SW480 (cell line): ENCODE measurements around the gene DDN.
A peak's percentile ranks its signal among the peaks of the same experiment; 100 is the strongest.

Experiments used
- DNase-seq: peaks from one replicate; pipeline ENCODE4 v3.0.0-alpha.2; 2016; ENCODE audit warnings: low spot score

The DDN gene

GRCh38 chr12:48981757-48982157 lies 17.4 kb downstream of the DDN start:
- DNase-seq = no peak

GRCh38 chr12:48980953-48981756 lies 18.0 kb downstream of the DDN start:
- DNase-seq = no peak

DNA sequence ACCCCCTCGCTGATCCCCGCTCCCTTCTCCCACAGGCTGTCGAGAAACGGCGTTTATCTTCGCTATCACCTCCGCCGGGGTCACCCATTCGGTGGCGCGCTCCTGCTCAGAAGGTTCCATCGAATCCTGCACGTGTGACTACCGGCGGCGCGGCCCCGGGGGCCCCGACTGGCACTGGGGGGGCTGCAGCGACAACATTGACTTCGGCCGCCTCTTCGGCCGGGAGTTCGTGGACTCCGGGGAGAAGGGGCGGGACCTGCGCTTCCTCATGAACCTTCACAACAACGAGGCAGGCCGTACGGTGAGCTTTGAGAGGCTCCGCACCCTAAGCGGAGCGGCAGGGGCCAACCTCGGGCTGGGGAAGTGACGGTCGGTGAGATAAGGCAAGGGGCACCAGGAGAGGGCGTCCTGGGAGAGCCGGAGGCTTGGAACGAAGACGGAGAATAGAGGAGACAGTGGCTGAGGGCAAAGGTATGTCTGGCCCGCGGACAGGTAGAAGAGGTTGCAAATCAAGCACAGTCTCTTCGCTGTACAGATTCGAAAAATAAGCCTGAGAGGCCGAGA lies 18.7 kb downstream of the DDN start:
- no peak for DNase-seq

GRCh38 chr12:48979602-48980388 lies 19.4 kb downstream of the DDN start:
- DNase-seq = no peak

DNA sequence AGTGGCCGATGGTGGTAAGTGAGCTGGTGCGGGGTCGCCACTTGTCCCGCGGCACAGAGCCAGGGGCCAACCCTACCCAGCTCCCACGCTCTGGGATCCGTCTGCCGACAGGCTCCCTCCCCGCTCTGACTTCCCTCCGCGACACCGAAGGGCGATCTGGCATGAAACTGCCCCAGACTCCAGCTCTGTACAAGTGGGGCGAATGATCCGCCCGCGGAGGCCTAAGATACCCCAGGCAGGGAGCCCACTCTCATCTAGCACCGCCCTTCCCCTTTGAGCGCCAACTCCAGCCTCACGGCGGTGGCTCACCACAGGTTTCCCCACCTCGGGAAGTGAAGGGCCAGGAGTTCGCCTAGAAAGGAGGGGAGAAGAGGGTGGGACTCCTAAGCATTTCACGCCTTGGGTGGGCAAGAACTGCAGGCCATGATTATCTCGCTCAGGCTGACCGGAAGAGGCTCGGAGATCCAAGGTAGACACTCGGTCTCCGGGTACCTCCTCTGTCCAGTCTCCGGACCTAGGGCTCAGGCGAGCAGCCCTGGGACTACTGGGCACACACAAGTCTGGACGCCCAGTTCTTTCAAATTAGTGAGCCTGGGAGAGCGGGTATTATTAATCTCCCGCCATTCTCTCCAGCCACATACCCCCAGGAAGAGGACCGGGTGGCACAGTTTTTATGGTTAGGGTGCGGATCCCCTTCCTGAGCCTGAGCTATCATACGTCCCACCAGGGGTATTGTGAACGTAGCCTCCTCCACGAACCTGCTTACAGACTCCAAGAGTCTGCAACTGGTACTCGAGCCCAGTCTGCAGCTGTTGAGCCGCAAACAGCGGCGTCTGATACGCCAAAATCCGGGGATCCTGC lies 20.2 kb downstream of the DDN start:
- no peak for DNase-seq

GRCh38 chr12:48978291-48978740 lies 20.9 kb downstream of the DDN start, which contains the start of gene WNT1:
TSS of gene WNT1 (plus strand) at chr12:48978322. CDS start at chr12:48978651, 329 bp downstream.
- no peak for DNase-seq

DNA sequence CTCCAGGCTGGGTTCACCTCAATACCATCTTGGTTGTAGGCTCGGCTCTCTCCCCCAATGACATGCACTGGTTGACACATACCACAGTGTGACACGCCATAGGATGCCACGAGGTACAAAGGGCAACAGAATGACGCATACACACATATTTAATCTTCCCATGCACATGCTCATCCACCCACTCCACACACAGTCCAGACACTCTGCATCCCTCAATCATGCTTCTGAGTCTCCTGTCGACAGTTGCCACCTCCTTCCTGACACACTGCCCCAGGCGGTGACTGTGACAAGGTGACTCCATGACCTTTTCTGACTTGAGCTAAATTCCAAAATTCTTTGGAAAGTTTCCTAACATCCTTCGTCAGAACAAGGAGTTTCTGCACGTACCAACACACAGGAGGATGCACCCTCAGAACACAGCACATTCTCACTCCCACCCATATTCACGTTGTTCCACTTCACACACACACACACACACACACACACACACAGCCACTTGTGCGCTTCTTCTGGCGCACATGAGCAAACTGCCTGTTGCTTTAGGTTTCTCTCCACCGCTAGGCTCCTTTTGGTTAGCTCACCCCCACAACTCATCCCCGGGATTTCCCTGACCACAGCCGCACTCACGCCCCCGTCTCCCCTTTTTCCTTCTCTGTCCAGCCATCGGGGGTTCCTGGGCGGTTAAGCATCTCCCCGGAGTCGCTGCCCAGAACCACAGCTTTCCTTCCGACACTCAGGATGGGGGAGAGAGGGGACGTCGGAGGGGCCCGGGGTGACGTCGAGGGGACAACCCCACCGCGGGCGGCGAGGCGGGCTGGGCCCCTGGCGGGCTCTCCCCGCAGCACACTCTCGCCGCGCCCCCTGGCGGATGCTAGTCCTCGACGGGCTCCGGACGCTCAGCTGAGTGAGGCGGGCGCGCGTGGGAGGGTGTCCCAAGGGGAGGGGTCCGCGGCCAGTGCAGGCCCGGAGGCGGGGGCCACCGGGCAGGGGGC lies 21.6 kb downstream of the DDN start:
- DNase-seq = peak; percentile 87

DNA sequence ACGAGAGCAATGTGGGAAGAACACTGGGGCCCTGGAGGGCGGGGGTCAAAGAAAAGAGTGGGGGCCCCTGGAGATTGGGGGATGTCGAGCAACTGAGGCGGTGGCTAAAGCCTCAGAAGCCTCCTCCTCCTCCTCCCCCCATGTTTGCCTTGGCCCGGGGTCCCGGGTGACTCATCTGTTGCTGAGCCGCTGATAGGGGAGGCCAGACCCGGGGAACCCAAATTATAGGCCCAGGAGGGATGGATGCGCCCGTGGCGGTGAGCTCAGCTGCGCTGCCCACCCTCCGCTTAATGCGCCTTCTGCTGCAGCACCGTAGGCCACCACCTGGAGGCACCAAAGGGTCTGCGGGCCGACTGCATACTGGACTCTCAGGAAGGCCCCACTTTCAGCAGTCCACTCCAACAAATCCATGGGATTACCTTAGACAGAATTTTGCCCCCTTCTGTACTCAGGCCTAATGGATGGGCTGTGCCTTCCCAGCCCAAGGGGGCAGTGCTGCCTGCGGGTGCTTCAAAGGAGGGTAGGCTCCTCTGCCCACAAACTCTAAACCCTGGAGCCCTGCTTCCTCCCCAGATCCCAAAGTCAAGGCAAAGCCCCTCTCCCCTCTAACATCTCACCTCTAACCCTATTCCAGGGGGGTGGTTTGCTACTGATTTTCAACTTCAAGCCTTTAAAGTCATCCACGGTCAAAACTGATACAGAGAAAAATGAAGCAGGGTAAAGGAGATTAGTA lies 25.1 kb downstream of the DDN start:
- DNase-seq = no peak

GRCh38 chr12:48973531-48973930 lies 25.6 kb downstream of the DDN start:
- DNase-seq = no peak

DNA sequence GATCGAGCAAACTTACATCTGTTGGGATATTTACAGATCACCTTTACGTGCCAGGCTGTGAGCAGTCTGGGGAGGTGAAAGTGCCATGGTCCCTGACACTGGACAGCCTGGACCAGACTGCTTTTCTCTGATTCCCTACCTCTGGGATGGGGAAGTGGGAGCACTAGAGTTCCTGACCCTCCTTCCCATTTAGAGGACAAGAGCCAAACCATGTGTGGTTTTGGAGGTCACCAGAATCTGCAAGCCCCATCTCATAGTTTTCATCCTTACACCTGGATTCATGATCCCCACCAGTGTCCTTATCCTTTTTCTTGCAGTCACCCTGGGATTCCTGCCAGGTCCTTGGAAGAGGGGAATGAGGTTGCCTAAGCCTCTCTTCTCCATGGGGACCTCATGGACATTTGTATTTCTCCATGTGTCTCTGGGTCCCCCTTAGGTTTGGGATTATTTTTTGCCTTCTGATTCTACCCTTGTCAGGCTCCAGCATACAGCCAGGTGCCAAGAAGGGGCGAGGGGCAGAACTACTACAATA lies 26.2 kb downstream of the DDN start:
- no peak for DNase-seq

DNA sequence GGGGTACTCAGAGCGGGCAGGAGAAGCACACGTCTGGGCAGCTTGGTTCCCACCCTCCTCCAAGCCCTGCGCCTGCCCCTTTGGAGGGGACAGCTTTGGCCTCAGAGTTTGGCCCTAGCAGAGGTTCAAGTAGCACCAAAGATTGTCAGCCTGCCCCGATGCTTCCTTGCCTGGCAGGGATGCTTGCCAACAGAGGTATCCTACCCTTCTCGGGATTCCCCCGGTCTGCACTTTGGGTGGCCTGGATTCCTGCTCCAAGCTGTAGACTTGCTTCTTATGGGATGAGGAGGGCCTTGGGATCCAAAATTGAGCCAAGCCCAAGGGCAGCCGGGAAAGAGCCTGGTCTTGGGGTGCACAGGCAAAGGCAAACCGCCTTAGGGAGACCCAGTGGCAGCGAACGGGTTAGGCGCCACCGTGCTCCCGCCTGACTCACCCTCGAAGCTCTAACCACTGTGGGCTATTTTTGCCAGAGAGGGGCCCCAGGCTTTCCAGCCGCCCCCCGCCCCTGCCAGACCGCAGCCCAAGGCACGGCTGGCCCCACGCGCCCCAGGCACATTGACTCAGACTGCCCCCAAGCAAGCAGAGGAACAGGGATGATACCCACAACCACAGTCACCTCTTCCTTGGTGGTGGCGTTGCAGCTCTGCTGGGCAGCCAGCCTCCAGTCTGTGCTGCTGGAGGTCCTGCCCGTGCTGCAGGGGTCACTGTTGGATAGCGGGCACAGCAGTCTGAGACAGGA lies 26.8 kb downstream of the DDN start:
- DNase-seq = no peak

DNA sequence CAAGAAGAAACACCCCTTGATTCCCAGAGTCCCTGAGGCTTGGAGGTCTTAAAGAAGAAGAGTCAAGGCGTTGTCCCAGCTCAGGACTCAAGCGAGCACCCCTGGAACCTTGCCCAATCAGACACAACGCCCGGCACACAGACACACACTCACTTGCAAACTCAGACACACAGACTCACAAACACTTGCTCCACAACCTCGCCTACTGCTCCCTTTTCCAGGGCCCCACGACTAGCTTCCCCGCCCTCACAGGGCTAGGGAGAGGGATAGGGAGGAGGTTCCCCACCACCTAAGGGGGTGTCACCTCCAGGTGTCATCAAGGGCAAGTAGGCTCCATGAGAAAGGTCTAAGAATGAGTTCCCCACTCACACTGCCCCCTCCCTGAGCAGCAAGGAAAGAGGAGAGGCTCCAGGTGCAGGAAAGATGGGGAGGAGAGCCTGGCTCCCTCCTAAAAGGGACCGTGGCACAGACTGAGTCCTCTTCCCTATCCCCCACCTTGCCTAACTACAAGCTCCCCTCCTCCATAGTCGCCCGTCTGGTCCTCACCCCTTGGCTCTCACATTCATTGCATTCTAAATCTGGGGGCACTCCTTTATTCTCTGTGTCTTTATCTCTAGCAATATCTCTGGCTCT lies 28.4 kb downstream of the DDN start:
- DNase-seq = no peak

DNA sequence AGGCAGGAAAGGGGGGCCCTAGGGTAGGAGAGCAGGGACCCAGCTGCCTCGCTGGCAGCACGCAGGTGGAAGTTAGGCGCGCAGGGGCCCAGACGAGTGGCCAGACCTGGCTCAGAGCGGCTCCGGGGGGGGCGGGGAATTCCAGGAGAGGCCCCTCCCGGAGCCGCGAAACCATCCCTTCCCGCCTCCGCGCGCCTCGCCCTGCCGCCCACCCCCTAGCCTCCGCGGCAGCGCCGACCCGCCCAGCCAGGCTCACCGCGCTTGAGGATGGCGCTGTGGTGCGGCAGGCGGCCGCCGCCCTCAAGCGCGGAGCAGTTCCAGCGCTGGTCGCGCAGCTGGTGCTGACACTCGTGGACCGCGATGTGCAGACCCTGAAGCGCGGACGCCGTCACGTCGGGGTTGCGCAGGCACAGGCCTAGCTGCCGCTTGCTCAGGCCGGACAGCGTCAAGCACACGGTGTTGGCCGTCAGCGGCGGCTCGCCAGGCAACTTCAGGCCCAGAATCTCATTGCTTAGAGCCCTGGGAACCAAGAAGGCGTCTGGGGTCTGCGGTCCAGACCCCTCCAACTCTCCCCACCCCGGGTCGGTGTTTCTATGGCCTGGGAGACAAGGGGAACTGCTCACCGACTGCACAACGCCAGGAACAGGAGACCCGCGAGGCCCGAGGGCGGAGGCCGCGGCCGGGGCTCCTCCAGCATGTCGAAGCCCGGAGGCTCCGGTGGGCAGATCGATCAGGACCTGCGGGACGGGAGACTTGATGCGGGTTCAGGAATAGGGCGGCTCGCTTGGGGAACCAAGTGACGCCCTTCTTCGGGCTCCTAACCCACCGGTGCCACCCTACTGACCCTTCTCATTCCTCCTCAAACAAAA lies 29.1 kb downstream of the DDN start:
- no peak for DNase-seq

- no peak for DNase-seq
Measured at GRCh38 chr12:48969160-48969771, 29.9 kb downstream of the DDN start.

DNA sequence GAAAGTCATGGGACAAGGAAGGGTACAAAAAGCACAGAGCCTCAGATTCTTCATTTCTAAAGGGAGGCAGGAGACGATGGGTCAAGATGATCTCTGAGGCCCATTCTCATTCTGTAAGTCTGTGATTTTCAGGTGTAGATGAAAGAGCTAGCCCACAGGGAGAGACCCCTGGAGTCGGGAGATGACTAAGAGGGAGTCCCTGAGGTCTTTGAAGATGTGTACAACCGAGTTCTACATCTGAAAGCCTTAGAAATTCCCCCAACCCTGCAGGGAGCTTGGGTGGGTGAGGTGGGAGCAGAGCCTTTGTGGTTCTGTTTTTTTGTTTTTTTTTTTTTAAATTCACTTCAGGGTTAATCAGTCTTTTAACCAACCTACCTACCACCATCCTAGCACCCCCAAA lies 30.7 kb downstream of the DDN start:
- DNase-seq = no peak

DNA sequence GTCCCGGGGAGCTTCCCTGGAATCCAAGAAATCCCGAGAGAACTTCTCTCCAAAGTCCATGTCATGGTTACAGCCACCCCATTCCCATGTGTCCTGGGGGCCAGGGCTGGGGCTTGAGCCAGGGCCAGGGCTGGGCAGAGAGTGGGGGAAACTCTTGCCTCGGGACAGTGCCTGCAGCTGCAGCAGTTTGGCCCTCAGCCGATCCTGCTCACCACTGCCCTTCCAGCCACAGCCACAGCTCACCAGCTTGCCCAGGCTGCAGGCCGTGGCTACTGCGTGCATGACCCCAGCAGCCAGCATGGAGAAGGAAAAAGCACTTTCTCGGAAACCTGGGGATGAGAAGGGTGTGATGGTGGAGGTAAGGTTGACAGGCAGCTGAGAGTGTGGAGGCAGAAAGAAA lies 31.2 kb downstream of the DDN start:
- no peak for DNase-seq
